HCT116 (cell line): ENCODE measurements around the gene THOP1. TPM values are rescaled to one million over a fixed set of nuclear protein-coding genes. Genes with fewer than 3 reads are reported as not detected.

Experiments used
- ATAC-seq: fragments of 200-7000 bp; cut with Tn5 transposase; 2 replicates; pipeline ENCODE4 v1.9.1; 2020; ENCODE audit warnings: mild to moderate bottlenecking, moderate library complexity
- BruUV-seq: library from RNA; stranded (reverse); fragments of 400-500 nt; replicated peaks from 2 replicates; lab custom pipeline; 2021; lab: Mats Ljungman, UMichigan
- CTCF ChIA-PET: fragments of 300-600 bp; sonication (Branson Sonifier 250); formaldehyde crosslinking; loops from one replicate; lab custom pipeline; 2021; ENCODE audit warnings: antibody characterized with exemption; lab: Charles Lee
- POLR2A ChIA-PET: fragments of 300-600, 350-600 bp; sonication (Branson Sonifier 250); formaldehyde crosslinking; loops from one replicate; lab custom pipeline; 2021; ENCODE audit warnings: antibody characterized with exemption; lab: Charles Lee
- RAD21 ChIA-PET, 2 experiments: fragments of 300-600 bp; sonication (Branson Sonifier 250); formaldehyde crosslinking; loops; one replicate each; lab custom pipeline; 2023; ENCODE audit warnings: low total read pairs in 2 of 2; ENCODE audit not compliant: uncharacterized antibody in 2 of 2, unreplicated experiment in 2 of 2, low non-redundant PET in 1 of 2; lab: Charles Lee
- DNase-seq: peaks from one replicate; pipeline ENCODE4 v3.0.0-alpha.2; 2010; ENCODE audit warnings: low read depth, low spot score
- H2AFZ ChIP-seq: fragments of 200-600 bp; shearing (Covaris generic), sonication (generic); 2 replicates; pipeline ENCODE4 v1.6.1; 2017; ENCODE audit warnings: low read depth, mixed run types, mixed read lengths, antibody characterized with exemption, low read length; ENCODE audit not compliant: poor library complexity, severe bottlenecking
- H3K27ac ChIP-seq: 2 replicates; pipeline ENCODE4 v1.5.1; 2012; ENCODE audit warnings: low read depth, low read length
- H3K27me3 ChIP-seq: fragments of 200-600 bp; sonication (generic); 2 replicates; pipeline ENCODE4 v1.6.1; 2016; ENCODE audit warnings: mixed run types, low read length, mixed read lengths; ENCODE audit not compliant: insufficient read depth
- H3K36me3 ChIP-seq, 2 experiments: fragments of 200-500 bp in 1 of 2; fragments of 200-600 bp in 1 of 2; sonication (Bioruptor generic) in 1 of 2; sonication (generic) in 1 of 2; 2 replicates each; pipeline versions ENCODE4 v1.5.1 to v1.6.1; 2014 to 2016; ENCODE audit warnings: low read length in 2 of 2, inconsistent platforms in 1 of 2, mixed read lengths in 1 of 2, mixed run types in 1 of 2; ENCODE audit not compliant: insufficient read depth in 2 of 2, control insufficient read depth in 1 of 2
- H3K4me1 ChIP-seq, 2 experiments: fragments of 200-600 bp in 1 of 2; sonication (generic) in 1 of 2; 2 replicates each; pipeline versions ENCODE4 v1.5.1 to v1.6.1; 2012 to 2017; ENCODE audit warnings: low read length in 2 of 2, inconsistent platforms in 1 of 2, mild to moderate bottlenecking in 1 of 2, mixed read lengths in 1 of 2, mixed run types in 1 of 2, moderate library complexity in 1 of 2; ENCODE audit not compliant: insufficient read depth in 2 of 2, control insufficient read depth in 1 of 2
- H3K4me2 ChIP-seq: fragments of 200-600 bp; sonication (generic); 2 replicates; pipeline ENCODE4 v1.6.1; 2017; ENCODE audit warnings: mixed run types, low read length, mixed read lengths
- H3K4me3 ChIP-seq, 2 experiments: fragments of 200-600 bp in 1 of 2; sonication (generic) in 1 of 2; replicated peaks in 1 of 2; 2 replicates each; pipeline ENCODE4 v1.5.1; 2011 to 2016; ENCODE audit warnings: low read length in 2 of 2, control low read depth in 1 of 2, low read depth in 1 of 2, mild to moderate bottlenecking in 1 of 2, mixed read lengths in 1 of 2, mixed run types in 1 of 2
- H3K79me2 ChIP-seq: fragments of 200-600 bp; sonication (generic); 2 replicates; pipeline ENCODE4 v1.6.1; 2017; ENCODE audit warnings: mild to moderate bottlenecking, mixed run types, low read length, moderate library complexity, mixed read lengths; ENCODE audit not compliant: insufficient read depth
- H3K9ac ChIP-seq: fragments of 200-600 bp; sonication (generic); 2 replicates; pipeline ENCODE4 v1.6.1; 2016; ENCODE audit warnings: low read length, mixed read lengths
- H3K9me2 ChIP-seq: fragments of 200-600 bp; sonication (generic), shearing (Covaris generic); 2 replicates; pipeline ENCODE4 v1.6.1; 2017; ENCODE audit warnings: mixed run types, mild to moderate bottlenecking, moderate library complexity; ENCODE audit not compliant: insufficient read depth
- H3K9me3 ChIP-seq, 2 experiments: fragments of 200-500 bp in 1 of 2; fragments of 200-600 bp in 1 of 2; sonication (Bioruptor generic) in 1 of 2; sonication (generic) in 1 of 2; 2 replicates each; pipeline ENCODE4 v1.6.1; 2014 to 2017; ENCODE audit warnings: low read length in 2 of 2, mixed read lengths in 2 of 2, inconsistent platforms in 1 of 2, low read depth in 1 of 2, mild to moderate bottlenecking in 1 of 2, mixed run types in 1 of 2, moderate library complexity in 1 of 2; ENCODE audit not compliant: control insufficient read depth in 1 of 2, insufficient read depth in 1 of 2
- H4K20me1 ChIP-seq: fragments of 200-600 bp; sonication (generic), shearing (Covaris generic); 2 replicates; pipeline ENCODE4 v1.6.1; 2017; ENCODE audit warnings: mixed run types, mild to moderate bottlenecking, moderate library complexity; ENCODE audit not compliant: insufficient read depth
- EGR1 ChIP-seq: IDR thresholded peaks from 2 replicates; pipeline ENCODE4 v1.6.1; 2012; ENCODE audit warnings: low read depth
- JUND ChIP-seq: IDR thresholded peaks from 2 replicates; pipeline ENCODE4 v1.6.1; 2012
- SIN3A ChIP-seq: IDR thresholded peaks from 2 replicates; pipeline ENCODE4 v1.6.1; 2012; ENCODE audit warnings: low read depth
- SP1 ChIP-seq: IDR thresholded peaks from 2 replicates; pipeline ENCODE4 v1.6.1; 2012; ENCODE audit warnings: low read depth
- SRF ChIP-seq: IDR thresholded peaks from 2 replicates; pipeline ENCODE4 v1.6.1; 2012; ENCODE audit warnings: low read depth
- ZFX ChIP-seq: fragments of 450-650 bp; IDR thresholded peaks from 2 replicates; pipeline ENCODE4 v1.6.1; 2017
- ZNF274 ChIP-seq: fragments of 200-500 bp; sonication (Bioruptor generic); IDR thresholded peaks from 2 replicates; pipeline ENCODE4 v1.6.1; 2014; ENCODE audit warnings: mild to moderate bottlenecking, low read depth, low read length, inconsistent platforms
- intact Hi-C: fragments of 100-400 bp; cut with micrococcal nuclease; formaldehyde crosslinking; loops from 2 replicates; pipeline ENCODE4 v1.10.0; 2022
- total RNA-seq: library from RNA; stranded (reverse); gene quantifications from one replicate; pipeline ENCODE4 v1.2.1, GENCODE V29; 2021; ENCODE audit not compliant: unreplicated experiment

Gene THOP1
- total RNA-seq, 1 experiment from 2014 or later = 201 TPM

GRCh38 chr19:2827840-2828489, 42.7 kb downstream of the THOP1 start:
- Histone ChIP-seq H2AFZ (no peak overlapping the region), H3K4me1 (no peaks in the 10 kb centered on the region), H3K4me3 (no peak overlapping the region), H4K20me1 (no peaks in the 10 kb centered on the region)
- POLR2A ChIA-PET = no interaction called here
- TF ChIP-seq SRF = no peak
- TF ChIP-seq ZFX = 0 out of 2 replicates have a peak, but pooled peaks have one; percentile 13
- TF ChIP-seq SIN3A = no peak
- TF ChIP-seq SP1 = no peak
- TF ChIP-seq JUND = no peak
- TF ChIP-seq, all 23 proteins: peak for 1
- H3K27ac ChIP-seq = no peak overlapping the region
- no peaks in the 10 kb centered on the region for H3K79me2 ChIP-seq
- no peaks in the 10 kb centered on the region for H3K27me3 ChIP-seq
- peaks cover 2 to 4% of the 10 kb centered on the region in 2 experiments; a peak in 2 of 4 replicates for H3K9me3 ChIP-seq
- no TSS peak for BruUV-seq
- ChIA-PET CTCF (interaction anchor here (0.9 kb wide), 1 partner anchor 13 kb away, joined by 3 read pairs; the partner anchor contains the start of gene ZNF555), RAD21 (no interaction called here)
- DNase-seq (no peak), ATAC-seq (no peak)
- intact Hi-C loops = no loop called here
- no peaks in the 10 kb centered on the region for H3K36me3 ChIP-seq
- no peak overlapping the region for H3K9ac ChIP-seq
- H3K4me2 ChIP-seq = no peak overlapping the region
- H3K9me2 ChIP-seq = no peaks in the 10 kb centered on the region

- CTCF ChIA-PET = no interaction called here
- H2AFZ ChIP-seq = no peak overlapping the region
- H3K79me2 ChIP-seq = no peaks in the 10 kb centered on the region
- POLR2A ChIA-PET = no interaction called here
- RAD21 ChIA-PET = no interaction called here
- no peak overlapping the region for H3K4me2 ChIP-seq
- no peaks in the 10 kb centered on the region for H4K20me1 ChIP-seq
- TSS peak; percentile 22 for BruUV-seq
- H3K27ac ChIP-seq = no peak overlapping the region
- ATAC-seq = no peak
- intact Hi-C loops = no loop called here
- H3K4me3 ChIP-seq = no peak overlapping the region
- TF ChIP-seq EGR1 = no peak
- peak; percentile 99 for TF ChIP-seq ZNF274
- TF ChIP-seq, all 23 proteins: peak for 1
- no peak for DNase-seq
- Histone ChIP-seq H3K9ac (no peak overlapping the region), H3K9me3 (peaks cover 9 to 30% of the 10 kb centered on the region in 2 experiments; a peak in 2 of 4 replicates), H3K4me1 (no peaks in the 10 kb centered on the region), H3K9me2 (no peaks in the 10 kb centered on the region), H3K27me3 (no peaks in the 10 kb centered on the region), H3K36me3 (no peaks in the 10 kb centered on the region)
Measured at GRCh38 chr19:2834294-2834871, 49.1 kb downstream of the THOP1 start.
